Measurements from ENCODE around the gene PDLIM7. TPM values are rescaled to one million over a fixed set of nuclear protein-coding genes. Genes with fewer than 3 reads are reported as not detected.

PDLIM7 gene
- 25.5 and 147 TPM in 2 replicates for total RNA-seq (ENCODE audit: low replicate concordance)

GRCh38 chr5:177497292-177498012 lies at the start of gene PDLIM7:
PDLIM7 (minus strand) TSS chr5:177497604; CDS start chr5:177496512, 1,092 bp downstream.

GRCh38 chr5:177516601-177517568 lies 19.5 kb upstream of the PDLIM7 start, which contains the start of gene DDX41:
DDX41 (minus strand) TSS chr5:177516961; CDS start chr5:177516945, 16 bp downstream.

GRCh38 chr5:177509381-177509951 lies 12.1 kb upstream of the PDLIM7 start, which contains the start of gene DOK3:
DOK3 (minus strand) TSS chr5:177509826; CDS start chr5:177509540, 286 bp downstream.

GRCh38 chr5:177473443-177474001 lies 23.9 kb downstream of the PDLIM7 start, which contains the start of gene DBN1:
DBN1 (minus strand) TSS chr5:177473634; CDS start chr5:177473521, 113 bp downstream.

GRCh38 chr5:177446200-177447065 lies 51.0 kb downstream of the PDLIM7 start, which contains the start of gene PRR7:
PRR7 (plus strand) TSS chr5:177446814; CDS start chr5:177455068, 8,254 bp downstream.

Other genes starting within 250 kb of the PDLIM7 start
- gene RAB24, start 193.9 kb downstream of the PDLIM7 start, total RNA-seq (ENCODE audit: low replicate concordance): 25.0 and 33.0 TPM in 2 replicates
- 50.7 and 125 TPM in 2 replicates for gene PRELID1, start 193.8 kb downstream of the PDLIM7 start, total RNA-seq (ENCODE audit: low replicate concordance)
- gene MXD3, start 185.7 kb downstream of the PDLIM7 start, total RNA-seq (ENCODE audit: low replicate concordance): 0.23 and 5.3 TPM in 2 replicates
- gene LMAN2, start 145.9 kb downstream of the PDLIM7 start, total RNA-seq (ENCODE audit: low replicate concordance): 415 and 1,275 TPM in 2 replicates
- 1.8 and 2.3 TPM in 2 replicates for gene RGS14, start 139.7 kb downstream of the PDLIM7 start, total RNA-seq (ENCODE audit: low replicate concordance)
- not detected in 2 replicates for gene SLC34A1, start 113.2 kb downstream of the PDLIM7 start, total RNA-seq (ENCODE audit: low replicate concordance)
- gene PFN3, start 96.9 kb downstream of the PDLIM7 start, total RNA-seq (ENCODE audit: low replicate concordance): not detected in 2 replicates
- 0.12 and 0.90 TPM in 2 replicates for gene F12, start 88.0 kb downstream of the PDLIM7 start, total RNA-seq (ENCODE audit: low replicate concordance)
- 18.3 and 18.8 TPM in 2 replicates for gene GRK6, start 70.9 kb downstream of the PDLIM7 start, total RNA-seq (ENCODE audit: low replicate concordance)
- 2.0 and 6.4 TPM in 2 replicates for gene PRR7, start 50.8 kb downstream of the PDLIM7 start, total RNA-seq (ENCODE audit: low replicate concordance)
- gene DBN1, start 24.0 kb downstream of the PDLIM7 start, total RNA-seq (ENCODE audit: low replicate concordance): 150 and 201 TPM in 2 replicates
- 0.90 and 0.94 TPM in 2 replicates for gene DOK3, start 12.2 kb upstream of the PDLIM7 start, total RNA-seq (ENCODE audit: low replicate concordance)
- gene DDX41, start 19.4 kb upstream of the PDLIM7 start, total RNA-seq (ENCODE audit: low replicate concordance): 138 and 249 TPM in 2 replicates
- 18.0 and 21.5 TPM in 2 replicates for gene FAM193B, start 57.0 kb upstream of the PDLIM7 start, total RNA-seq (ENCODE audit: low replicate concordance)
- gene TMED9, start 94.6 kb upstream of the PDLIM7 start, total RNA-seq (ENCODE audit: low replicate concordance): 146 and 251 TPM in 2 replicates
- gene B4GALT7, start 102.5 kb upstream of the PDLIM7 start, total RNA-seq (ENCODE audit: low replicate concordance): 29.0 and 45.6 TPM in 2 replicates

All from smooth muscle cell of the coronary artery (primary cell).